Measurements from ENCODE around the gene SLC2A11. TPM values are rescaled to one million over a fixed set of nuclear protein-coding genes. Genes with fewer than 3 reads are reported as not detected.
"Not testable (repeated sequence)": the region's sequence is repeated elsewhere in the genome, so short reads cannot be mapped to it uniquely, and the experiment has no call there.

Gene SLC2A11
- total RNA-seq, 4 donors from 2014 or later = 2.4 to 19.0 (median 6.2) TPM

DNA sequence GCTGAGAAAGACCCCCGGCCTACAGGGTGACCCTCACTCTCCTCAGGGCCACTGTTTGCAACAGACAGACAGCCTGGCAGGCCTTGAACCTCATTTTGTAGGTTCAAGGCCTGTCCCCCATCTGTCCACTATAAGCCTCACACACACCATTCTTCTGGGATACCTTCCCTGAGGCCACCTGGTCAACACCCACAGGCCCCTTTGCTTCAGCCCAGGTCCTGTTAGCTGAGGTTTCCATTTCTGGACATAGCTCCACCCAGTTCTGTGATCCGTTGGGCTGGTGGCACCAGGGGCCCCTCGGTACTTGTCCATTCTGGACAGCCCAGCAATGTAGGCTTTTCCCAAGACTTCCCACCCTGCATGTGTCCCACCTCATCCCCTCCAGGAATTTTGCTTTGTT is 39.6 kb downstream of the SLC2A11 start:
- in situ Hi-C loops (cut with MboI; ENCODE audit: low sequenced_read_pairs in 4 of 4) = no loop called here
- no peak for ATAC-seq
- Histone ChIP-seq H3K27ac (no peak overlapping the region), H3K36me3 (peaks cover 0 to 8% of the 10 kb centered on the region in 2 donors), H3K9me3 (no peaks in the 10 kb centered on the region), H3K27me3 (no peaks in the 10 kb centered on the region), H3K4me3 (no peak overlapping the region), H3K4me1 (peaks cover 12 to 19% of the 10 kb centered on the region in 2 donors)
- no peak for DNase-seq
- intact Hi-C loops (cut with DNase I; ENCODE audit: low total_unique reads) = no loop called here
- TF ChIP-seq POLR2A (IDR thresholded peaks at IDR 0.05) = no peak
- TF ChIP-seq, protein P1, sequence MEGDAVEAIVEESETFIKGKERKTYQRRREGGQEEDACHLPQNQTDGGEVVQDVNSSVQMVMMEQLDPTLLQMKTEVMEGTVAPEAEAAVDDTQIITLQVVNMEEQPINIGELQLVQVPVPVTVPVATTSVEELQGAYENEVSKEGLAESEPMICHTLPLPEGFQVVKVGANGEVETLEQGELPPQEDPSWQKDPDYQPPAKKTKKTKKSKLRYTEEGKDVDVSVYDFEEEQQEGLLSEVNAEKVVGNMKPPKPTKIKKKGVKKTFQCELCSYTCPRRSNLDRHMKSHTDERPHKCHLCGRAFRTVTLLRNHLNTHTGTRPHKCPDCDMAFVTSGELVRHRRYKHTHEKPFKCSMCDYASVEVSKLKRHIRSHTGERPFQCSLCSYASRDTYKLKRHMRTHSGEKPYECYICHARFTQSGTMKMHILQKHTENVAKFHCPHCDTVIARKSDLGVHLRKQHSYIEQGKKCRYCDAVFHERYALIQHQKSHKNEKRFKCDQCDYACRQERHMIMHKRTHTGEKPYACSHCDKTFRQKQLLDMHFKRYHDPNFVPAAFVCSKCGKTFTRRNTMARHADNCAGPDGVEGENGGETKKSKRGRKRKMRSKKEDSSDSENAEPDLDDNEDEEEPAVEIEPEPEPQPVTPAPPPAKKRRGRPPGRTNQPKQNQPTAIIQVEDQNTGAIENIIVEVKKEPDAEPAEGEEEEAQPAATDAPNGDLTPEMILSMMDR (IDR thresholded peaks at IDR 0.05 in 4 of 5, conservative IDR thresholded peaks at IDR 0.05 in 1 of 5) = no peak

DNA sequence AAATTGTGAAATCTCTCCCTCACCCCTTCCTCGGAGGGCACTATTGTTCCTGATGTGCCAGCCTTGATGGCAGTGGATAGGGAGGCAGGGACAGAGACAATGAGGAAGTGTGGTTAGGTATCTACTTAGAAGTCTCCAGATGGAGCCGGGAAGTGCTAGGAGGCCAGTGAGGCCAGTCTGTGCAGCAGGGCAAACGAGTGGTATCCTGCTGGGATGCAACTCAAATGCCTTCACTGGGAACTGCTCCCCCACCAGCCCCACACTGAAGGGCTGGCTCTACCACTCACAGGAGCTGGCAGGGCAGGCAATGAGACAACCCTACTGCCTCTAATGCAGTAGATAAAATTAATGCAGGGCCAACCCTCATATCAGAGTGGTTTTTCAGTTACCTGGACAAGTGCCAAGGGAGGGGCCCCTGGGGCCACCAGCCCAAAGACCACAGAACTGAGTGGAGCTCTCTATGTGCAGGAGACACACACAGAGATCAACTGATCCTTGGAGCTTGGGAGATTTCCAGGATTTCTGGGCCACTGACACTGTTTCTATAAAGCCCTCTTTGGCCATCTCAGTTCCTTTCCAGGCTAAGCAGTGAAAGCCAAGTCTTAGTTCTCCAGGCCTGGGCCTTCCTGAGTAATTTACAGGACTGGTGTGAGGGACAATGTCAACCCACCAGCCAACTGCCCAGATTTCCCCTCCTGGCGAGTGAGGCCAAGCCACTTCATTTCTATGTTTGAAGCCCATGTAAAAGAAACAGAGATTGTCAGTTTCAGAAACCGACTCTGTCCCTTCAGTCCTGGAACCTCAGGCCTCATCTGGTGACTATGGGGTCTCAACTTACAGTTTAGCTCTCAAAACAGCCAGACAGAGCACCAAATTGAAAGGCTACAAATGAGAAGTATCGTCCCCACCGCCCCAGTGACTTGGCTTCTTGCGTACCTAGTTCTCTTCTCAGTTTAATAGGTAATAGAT is 40.6 kb downstream of the SLC2A11 start:
- no peak for ATAC-seq

DNA sequence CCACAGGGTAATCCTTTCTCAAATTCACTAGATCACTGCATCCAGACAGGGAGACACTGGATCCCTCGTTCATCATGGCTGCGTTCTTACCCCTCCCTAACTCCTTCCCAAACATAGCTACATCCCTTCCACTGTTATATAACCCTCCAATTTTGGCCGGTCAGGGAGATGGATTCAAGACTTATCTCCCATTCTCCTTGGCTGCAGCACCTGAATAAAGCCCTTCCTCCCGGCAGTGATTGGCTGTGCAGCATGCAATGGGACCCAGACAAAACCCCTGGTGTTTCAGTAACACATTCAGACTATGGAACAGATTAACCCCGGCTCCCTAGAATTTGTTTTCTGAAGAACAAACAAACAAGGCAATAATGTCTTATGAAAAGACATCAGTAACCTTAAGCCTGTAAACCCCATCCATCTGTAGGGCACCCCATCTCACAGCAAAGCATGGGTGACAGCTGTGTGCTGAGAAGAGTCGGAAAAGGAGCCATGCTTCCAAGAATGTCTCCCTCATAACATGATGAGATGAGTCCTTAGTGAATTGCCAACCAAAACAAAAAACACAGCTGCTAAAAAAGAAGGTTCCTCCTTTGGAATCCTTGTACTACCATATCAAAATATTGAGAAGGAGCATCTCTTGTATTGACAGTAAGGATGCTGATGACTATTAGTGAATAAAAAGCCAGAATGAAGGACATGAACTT is 41.5 kb downstream of the SLC2A11 start:
- Histone ChIP-seq H3K27ac (no peak overlapping the region), H3K4me3 (no peak overlapping the region), H3K27me3 (no peaks in the 10 kb centered on the region), H3K9me3 (no peaks in the 10 kb centered on the region), H3K36me3 (peaks cover 0 to 8% of the 10 kb centered on the region in 2 donors), H3K4me1 (peaks cover 7 to 14% of the 10 kb centered on the region in 2 donors)
- no peak for TF ChIP-seq POLR2A (IDR thresholded peaks at IDR 0.05)
- TF ChIP-seq, protein P1 (IDR thresholded peaks at IDR 0.05 in 4 of 5, conservative IDR thresholded peaks at IDR 0.05 in 1 of 5) = no peak
- in situ Hi-C loops (cut with MboI; ENCODE audit: low sequenced_read_pairs in 4 of 4) (no loop called here), intact Hi-C loops (cut with DNase I; ENCODE audit: low total_unique reads) (no loop called here)
- DNase-seq = no peak
- no peak for ATAC-seq

More for the DNA sequence above, 40.6 kb downstream of the SLC2A11 start:
- peaks cover 12 to 19% of the 10 kb centered on the region in 2 donors for H3K4me1 ChIP-seq
- H3K4me3 ChIP-seq = no peak overlapping the region
- H3K36me3 ChIP-seq = peaks cover 0 to 8% of the 10 kb centered on the region in 2 donors
- no peaks in the 10 kb centered on the region for H3K27me3 ChIP-seq
- no peak for DNase-seq
- in situ Hi-C loops (cut with MboI; ENCODE audit: low sequenced_read_pairs in 4 of 4) = no loop called here
- intact Hi-C loops (cut with DNase I; ENCODE audit: low total_unique reads) = no loop called here
- H3K9me3 ChIP-seq = no peaks in the 10 kb centered on the region
- H3K27ac ChIP-seq = no peak overlapping the region
- TF ChIP-seq, protein P1 (IDR thresholded peaks at IDR 0.05 in 4 of 5, conservative IDR thresholded peaks at IDR 0.05 in 1 of 5) = no peak
- no peak for TF ChIP-seq POLR2A (IDR thresholded peaks at IDR 0.05)

- H3K4me3 ChIP-seq; H3K36me3 ChIP-seq; in situ Hi-C loops (cut with MboI; ENCODE audit: low sequenced_read_pairs in 4 of 4); H3K27me3 ChIP-seq; intact Hi-C loops (cut with DNase I; ENCODE audit: low total_unique reads); DNase-seq; ATAC-seq; H3K27ac ChIP-seq; H3K9me3 ChIP-seq; H3K4me1 ChIP-seq: not testable (repeated sequence)
These were observed 42.6 kb downstream of the SLC2A11 start for GRCh38 chr22:23900227-23900626.

DNA sequence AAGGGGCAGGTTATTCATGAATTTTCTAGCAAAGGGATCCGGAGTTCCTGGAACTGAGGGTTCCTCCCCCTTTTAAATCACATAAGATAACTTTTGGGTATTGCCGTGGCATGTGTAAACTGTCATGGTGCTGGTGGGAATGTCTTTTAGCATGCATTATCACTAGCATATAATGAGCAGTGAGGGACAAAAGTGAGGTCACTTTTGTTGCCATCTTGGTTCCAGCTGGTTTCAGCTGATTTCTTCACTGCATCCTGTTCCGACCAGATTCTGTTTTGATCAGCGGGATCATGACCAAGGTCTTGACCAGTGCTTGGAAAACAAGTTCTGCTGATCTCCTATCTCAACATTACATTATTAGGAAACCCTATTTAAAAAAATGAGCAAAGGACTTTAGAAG is 43.9 kb downstream of the SLC2A11 start:
- intact Hi-C loops (cut with DNase I; ENCODE audit: low total_unique reads) (no loop called here), in situ Hi-C loops (cut with MboI; ENCODE audit: low sequenced_read_pairs in 4 of 4) (no loop called here)
- no peaks in the 10 kb centered on the region for H3K36me3 ChIP-seq
- no peaks in the 10 kb centered on the region for H3K4me1 ChIP-seq
- no peak overlapping the region for H3K27ac ChIP-seq
- H3K4me3 ChIP-seq = no peak overlapping the region
- no peak for TF ChIP-seq POLR2A (IDR thresholded peaks at IDR 0.05)
- TF ChIP-seq, protein P1 (IDR thresholded peaks at IDR 0.05 in 4 of 5, conservative IDR thresholded peaks at IDR 0.05 in 1 of 5) = no peak
- DNase-seq (no peak), ATAC-seq (no peak)
- H3K9me3 ChIP-seq = no peaks in the 10 kb centered on the region
- no peaks in the 10 kb centered on the region for H3K27me3 ChIP-seq
